Lower leg skin (tissue), 4 donors: Measurements from ENCODE around the gene CCDC158. TPM values are rescaled to one million over a fixed set of nuclear protein-coding genes. Genes with fewer than 3 reads are reported as not detected.

Source experiments
- DNase-seq, 2 donors: peaks; one replicate each; pipeline ENCODE4 v3.0.0-alpha.2; 2019; ENCODE audit warnings: low spot score in 2 of 2
- H3K4me3 ChIP-seq: fragments of 200-600 bp; sonication (generic); 2 replicates; pipeline ENCODE4 v1.5.1; 2017; ENCODE audit warnings: mild to moderate bottlenecking, low read depth; ENCODE audit not compliant: poor library complexity, severe bottlenecking
- CTCF ChIP-seq, 3 donors: fragments of 450-650 bp; IDR thresholded peaks; one replicate each; pipeline ENCODE4 v1.5.1; 2016; ENCODE audit warnings: antibody characterized with exemption in 3 of 3, mild to moderate bottlenecking in 3 of 3, moderate library complexity in 2 of 3
- POLR2A ChIP-seq, 2 donors: fragments of 450-650 bp; IDR thresholded peaks; one replicate each; pipeline ENCODE4 v1.6.1; 2016 to 2017; ENCODE audit warnings: antibody characterized with exemption in 2 of 2, mild to moderate bottlenecking in 1 of 2, moderate library complexity in 1 of 2
- WGBS, 2 donors: methylation state at CpG; one replicate each; pipeline ENCODE4 v1.1.5; 2018; 5-methylcytosine and 5-hydroxymethylcytosine counted together
- intact Hi-C: fragments of 100-400 bp; cut with DNase I; formaldehyde crosslinking; loops from one replicate; pipeline ENCODE4 v1.15.0; 2023; ENCODE audit warnings: low total_unique reads
- total RNA-seq, 4 donors: library from RNA; depleted of rRNA; stranded (reverse); fragments of >200 nt; gene quantifications; one replicate each; pipeline ENCODE4 v1.1.0, GENCODE V29; 2016

CCDC158 gene
- total RNA-seq, 4 donors from 2014 or later: 0.19 to 0.36 (median 0.22) TPM; not detected in 1

GRCh38 chr4:76441881-76442280 lies 20.9 kb upstream of the CCDC158 start:
- TF ChIP-seq CTCF (IDR thresholded peaks at IDR 0.05) (no peak), POLR2A (IDR thresholded peaks at IDR 0.05) (no peak)
- no peak for DNase-seq
- WGBS, 2 donors: 81 to 84% methylated on average over 9 of the region's 9 CpGs
- intact Hi-C loops: no loop called here
- H3K4me3 ChIP-seq: no peak overlapping the region

GRCh38 chr4:76439491-76439890 lies 18.6 kb upstream of the CCDC158 start:
- DNase-seq: no peak
- no peak overlapping the region for H3K4me3 ChIP-seq
- WGBS, 2 donors: 90 to 91% methylated on average over 2 of the region's 2 CpGs
- intact Hi-C loops: loop anchor here (10.0 kb wide), 1 partner anchor 65 kb away; no protein-coding TSS in a partner anchor
- no peak for TF ChIP-seq POLR2A (IDR thresholded peaks at IDR 0.05)
- TF ChIP-seq CTCF (IDR thresholded peaks at IDR 0.05): no peak

GRCh38 chr4:76435528-76436319 lies 14.8 kb upstream of the CCDC158 start:
- DNase-seq: no peak
- 47 to 51% methylated on average over 7 of the region's 7 CpGs for WGBS, 2 donors
- intact Hi-C loops: loop anchor here (10.0 kb wide), 1 partner anchor 69 kb away; no protein-coding TSS in a partner anchor
- no peak for TF ChIP-seq CTCF (IDR thresholded peaks at IDR 0.05)
- no peak for TF ChIP-seq POLR2A (IDR thresholded peaks at IDR 0.05)
- no peak overlapping the region for H3K4me3 ChIP-seq

GRCh38 chr4:76434901-76435527 lies 14.1 kb upstream of the CCDC158 start, which contains the start of gene SHROOM3:
SHROOM3 (plus strand) TSS chr4:76435229; CDS start chr4:76436053, 824 bp downstream.
- intact Hi-C loops: loop anchor here (10.0 kb wide), 1 partner anchor 70 kb away; no protein-coding TSS in a partner anchor

More at GRCh38 chr4:76434901-76435527, 14.1 kb upstream of the CCDC158 start, which contains the start of gene SHROOM3:
- WGBS, 2 donors: 14 to 18% methylated on average over 9 of the region's 9 CpGs
- H3K4me3 ChIP-seq: no peak within 1 kb of the TSS
- TF ChIP-seq POLR2A (IDR thresholded peaks at IDR 0.05): no peak
- TF ChIP-seq CTCF (IDR thresholded peaks at IDR 0.05): no peak
- no peak for DNase-seq
